ENCODE measurements around the gene GRAMD2B.

GRCh38 chr5:126445502-126446174, 22.4 kb downstream of the GRAMD2B start:
- no peak for TF ChIP-seq CTCF (IDR thresholded peaks at IDR 0.05)
- TF ChIP-seq POLR2A (IDR thresholded peaks at IDR 0.05) = no peak
